WTC11 (cell line): ENCODE measurements around the gene COBL.

Experiments
- AFF4 ChIP-seq: sonication (generic); formaldehyde crosslinking; IDR thresholded peaks from 2 replicates; pipeline ENCODE4 v1.8.1; 2023; ENCODE audit warnings: mild to moderate bottlenecking, missing genetic modification reagents, borderline replicate concordance
- EMX1 ChIP-seq: fragments of 250-450 bp; sonication (Bioruptor Pico); IDR thresholded peaks from 2 replicates; pipeline ENCODE4 v1.8.0; 2021; ENCODE audit warnings: mild to moderate bottlenecking
- ETV6 ChIP-seq: sonication (generic); formaldehyde crosslinking; IDR thresholded peaks from 2 replicates; pipeline ENCODE4 v1.8.1; 2022; ENCODE audit warnings: mild to moderate bottlenecking, missing genetic modification reagents
- IRF1 ChIP-seq: sonication (generic); formaldehyde crosslinking; IDR thresholded peaks from 2 replicates; pipeline ENCODE4 v1.8.0; 2023; ENCODE audit warnings: missing genetic modification reagents
- MLX ChIP-seq: sonication (generic); formaldehyde crosslinking; IDR thresholded peaks from 2 replicates; pipeline ENCODE4 v1.8.1; 2023; ENCODE audit warnings: mild to moderate bottlenecking, missing genetic modification reagents, moderate library complexity
- MYBL2 ChIP-seq: sonication (generic); formaldehyde crosslinking; IDR thresholded peaks from 2 replicates; pipeline ENCODE4 v1.8.1; 2023; ENCODE audit warnings: mild to moderate bottlenecking, moderate library complexity, missing genetic modification reagents
- NR2C2 ChIP-seq: sonication (generic); formaldehyde crosslinking; IDR thresholded peaks from 2 replicates; pipeline ENCODE4 v1.8.0; 2022; ENCODE audit warnings: mild to moderate bottlenecking, missing genetic modification reagents
- PREB ChIP-seq: sonication (generic); formaldehyde crosslinking; IDR thresholded peaks from 2 replicates; pipeline ENCODE4 v1.8.1; 2022; ENCODE audit warnings: mild to moderate bottlenecking, missing genetic modification reagents, moderate library complexity, borderline replicate concordance
- TEAD1 ChIP-seq: sonication (generic); formaldehyde crosslinking; IDR thresholded peaks from 2 replicates; pipeline ENCODE4 v1.8.0; 2022; ENCODE audit warnings: mild to moderate bottlenecking, missing genetic modification reagents
- TF ChIP-seq, protein P1 (sequence below): fragments of 200-600 bp; IDR thresholded peaks from 2 replicates; pipeline ENCODE4 v1.8.0; 2022; ENCODE audit warnings: antibody characterized with exemption
- TF ChIP-seq, protein P2 (sequence below): sonication (generic); formaldehyde crosslinking; conservative IDR thresholded peaks from 2 replicates; pipeline ENCODE4 v1.8.1; 2022; ENCODE audit warnings: mild to moderate bottlenecking, missing genetic modification reagents
- TF ChIP-seq, protein P3 (sequence below): sonication (generic); formaldehyde crosslinking; IDR thresholded peaks from 2 replicates; pipeline ENCODE4 v1.8.1; 2023; ENCODE audit warnings: mild to moderate bottlenecking, missing genetic modification reagents

- TF ChIP-seq, protein P1, sequence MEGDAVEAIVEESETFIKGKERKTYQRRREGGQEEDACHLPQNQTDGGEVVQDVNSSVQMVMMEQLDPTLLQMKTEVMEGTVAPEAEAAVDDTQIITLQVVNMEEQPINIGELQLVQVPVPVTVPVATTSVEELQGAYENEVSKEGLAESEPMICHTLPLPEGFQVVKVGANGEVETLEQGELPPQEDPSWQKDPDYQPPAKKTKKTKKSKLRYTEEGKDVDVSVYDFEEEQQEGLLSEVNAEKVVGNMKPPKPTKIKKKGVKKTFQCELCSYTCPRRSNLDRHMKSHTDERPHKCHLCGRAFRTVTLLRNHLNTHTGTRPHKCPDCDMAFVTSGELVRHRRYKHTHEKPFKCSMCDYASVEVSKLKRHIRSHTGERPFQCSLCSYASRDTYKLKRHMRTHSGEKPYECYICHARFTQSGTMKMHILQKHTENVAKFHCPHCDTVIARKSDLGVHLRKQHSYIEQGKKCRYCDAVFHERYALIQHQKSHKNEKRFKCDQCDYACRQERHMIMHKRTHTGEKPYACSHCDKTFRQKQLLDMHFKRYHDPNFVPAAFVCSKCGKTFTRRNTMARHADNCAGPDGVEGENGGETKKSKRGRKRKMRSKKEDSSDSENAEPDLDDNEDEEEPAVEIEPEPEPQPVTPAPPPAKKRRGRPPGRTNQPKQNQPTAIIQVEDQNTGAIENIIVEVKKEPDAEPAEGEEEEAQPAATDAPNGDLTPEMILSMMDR = no peak
- no peak for TF ChIP-seq NR2C2
- TF ChIP-seq, protein P2, sequence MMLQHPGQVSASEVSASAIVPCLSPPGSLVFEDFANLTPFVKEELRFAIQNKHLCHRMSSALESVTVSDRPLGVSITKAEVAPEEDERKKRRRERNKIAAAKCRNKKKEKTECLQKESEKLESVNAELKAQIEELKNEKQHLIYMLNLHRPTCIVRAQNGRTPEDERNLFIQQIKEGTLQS (CRISPR knock-in tag) = no peak
- TF ChIP-seq IRF1 (CRISPR knock-in tag) = no peak
- TF ChIP-seq MYBL2 (CRISPR knock-in tag) = no peak
- no peak for TF ChIP-seq MLX (CRISPR knock-in tag)
- TF ChIP-seq AFF4 (CRISPR knock-in tag) = no peak
- TF ChIP-seq EMX1 (CRISPR knock-in tag) = no peak
- TF ChIP-seq ETV6 (CRISPR knock-in tag) = no peak
- no peak for TF ChIP-seq PREB (CRISPR knock-in tag)
- TF ChIP-seq, protein P3, sequence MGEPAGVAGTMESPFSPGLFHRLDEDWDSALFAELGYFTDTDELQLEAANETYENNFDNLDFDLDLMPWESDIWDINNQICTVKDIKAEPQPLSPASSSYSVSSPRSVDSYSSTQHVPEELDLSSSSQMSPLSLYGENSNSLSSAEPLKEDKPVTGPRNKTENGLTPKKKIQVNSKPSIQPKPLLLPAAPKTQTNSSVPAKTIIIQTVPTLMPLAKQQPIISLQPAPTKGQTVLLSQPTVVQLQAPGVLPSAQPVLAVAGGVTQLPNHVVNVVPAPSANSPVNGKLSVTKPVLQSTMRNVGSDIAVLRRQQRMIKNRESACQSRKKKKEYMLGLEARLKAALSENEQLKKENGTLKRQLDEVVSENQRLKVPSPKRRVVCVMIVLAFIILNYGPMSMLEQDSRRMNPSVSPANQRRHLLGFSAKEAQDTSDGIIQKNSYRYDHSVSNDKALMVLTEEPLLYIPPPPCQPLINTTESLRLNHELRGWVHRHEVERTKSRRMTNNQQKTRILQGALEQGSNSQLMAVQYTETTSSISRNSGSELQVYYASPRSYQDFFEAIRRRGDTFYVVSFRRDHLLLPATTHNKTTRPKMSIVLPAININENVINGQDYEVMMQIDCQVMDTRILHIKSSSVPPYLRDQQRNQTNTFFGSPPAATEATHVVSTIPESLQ (CRISPR knock-in tag) = no peak
- no peak for TF ChIP-seq TEAD1 (CRISPR knock-in tag)
These were observed 35.8 kb upstream of the COBL start for GRCh38 chr7:51352174-51353100.
